HG03066 (cell line): Measurements from ENCODE around the gene EIF4E2.
"Not testable (repeated sequence)": the region's sequence is repeated elsewhere in the genome, so short reads cannot be mapped to it uniquely, and the experiment has no call there.

Experiments
- ATAC-seq: cut with Tn5 transposase; IDR thresholded peaks from one replicate; pipeline ENCODE4 v1.9.1; 2021; ENCODE audit warnings: low read depth; ENCODE audit not compliant: unreplicated experiment

The EIF4E2 gene

DNA sequence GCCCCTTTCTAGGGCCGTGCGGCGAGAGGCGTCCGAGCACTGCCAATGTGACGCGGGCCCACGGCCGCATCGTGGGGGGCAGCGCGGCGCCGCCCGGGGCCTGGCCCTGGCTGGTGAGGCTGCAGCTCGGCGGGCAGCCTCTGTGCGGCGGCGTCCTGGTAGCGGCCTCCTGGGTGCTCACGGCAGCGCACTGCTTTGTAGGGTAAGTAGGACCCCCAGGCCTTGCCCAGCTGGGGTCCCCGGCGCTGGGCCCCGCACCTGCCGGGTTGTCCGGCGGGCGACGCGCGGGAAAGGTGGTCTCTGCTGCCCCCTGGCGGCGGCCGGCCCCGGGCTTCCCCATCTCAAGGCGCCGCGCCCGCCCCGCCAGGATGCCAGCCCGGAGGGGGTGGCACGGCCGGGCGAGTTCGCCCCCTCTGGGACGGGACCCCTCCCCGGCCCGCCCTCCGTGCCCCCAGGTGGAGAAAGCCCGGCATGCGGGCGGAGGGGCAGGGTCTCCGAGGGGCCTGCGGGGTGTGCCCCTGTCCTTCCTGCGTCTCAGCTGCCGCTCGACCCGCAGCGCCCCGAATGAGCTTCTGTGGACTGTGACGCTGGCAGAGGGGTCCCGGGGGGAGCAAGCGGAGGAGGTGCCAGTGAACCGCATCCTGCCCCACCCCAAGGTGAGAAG is 28.4 kb upstream of the EIF4E2 start:
- ATAC-seq, result no peak

DNA sequence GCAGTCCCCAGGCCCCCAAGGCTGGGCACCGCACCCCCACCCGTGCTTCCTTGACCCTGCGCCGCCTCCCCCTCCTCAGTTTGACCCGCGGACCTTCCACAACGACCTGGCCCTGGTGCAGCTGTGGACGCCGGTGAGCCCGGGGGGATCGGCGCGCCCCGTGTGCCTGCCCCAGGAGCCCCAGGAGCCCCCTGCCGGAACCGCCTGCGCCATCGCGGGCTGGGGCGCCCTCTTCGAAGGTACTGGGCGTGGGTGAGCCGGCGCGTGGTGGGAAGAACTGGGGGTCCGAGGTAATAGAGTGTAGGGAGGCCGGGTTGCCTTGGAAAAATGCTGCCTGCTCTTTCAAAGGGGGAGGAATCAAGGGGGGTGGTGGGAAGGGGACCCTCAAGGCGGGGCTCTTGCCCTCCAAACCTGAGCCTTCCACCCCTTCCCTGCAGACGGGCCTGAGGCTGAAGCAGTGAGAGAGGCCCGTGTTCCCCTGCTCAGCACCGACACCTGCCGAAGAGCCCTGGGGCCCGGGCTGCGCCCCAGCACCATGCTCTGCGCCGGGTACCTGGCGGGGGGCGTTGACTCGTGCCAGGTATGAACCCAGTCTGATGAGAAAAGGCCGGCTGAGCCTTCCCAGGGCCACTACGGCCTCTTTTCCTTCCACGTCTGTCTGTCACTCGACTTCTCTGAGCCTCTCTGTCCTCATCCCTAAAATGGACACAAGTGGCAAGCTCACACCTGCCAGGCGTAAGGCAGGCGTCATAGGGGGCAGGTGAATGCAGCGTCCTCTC is 27.7 kb upstream of the EIF4E2 start:
- no peak for ATAC-seq

DNA sequence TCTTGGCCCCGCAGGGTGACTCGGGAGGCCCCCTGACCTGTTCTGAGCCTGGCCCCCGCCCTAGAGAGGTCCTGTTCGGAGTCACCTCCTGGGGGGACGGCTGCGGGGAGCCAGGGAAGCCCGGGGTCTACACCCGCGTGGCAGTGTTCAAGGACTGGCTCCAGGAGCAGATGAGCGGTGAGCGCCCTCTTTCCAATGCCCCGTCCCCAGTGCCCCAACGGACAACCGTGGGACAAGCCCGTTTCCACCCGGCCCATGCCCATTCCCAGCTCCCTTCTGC is 27.1 kb upstream of the EIF4E2 start:
- no peak for ATAC-seq

GRCh38 chr2:232523682-232524597 is 26.5 kb upstream of the EIF4E2 start:
- ATAC-seq, result no peak

DNA sequence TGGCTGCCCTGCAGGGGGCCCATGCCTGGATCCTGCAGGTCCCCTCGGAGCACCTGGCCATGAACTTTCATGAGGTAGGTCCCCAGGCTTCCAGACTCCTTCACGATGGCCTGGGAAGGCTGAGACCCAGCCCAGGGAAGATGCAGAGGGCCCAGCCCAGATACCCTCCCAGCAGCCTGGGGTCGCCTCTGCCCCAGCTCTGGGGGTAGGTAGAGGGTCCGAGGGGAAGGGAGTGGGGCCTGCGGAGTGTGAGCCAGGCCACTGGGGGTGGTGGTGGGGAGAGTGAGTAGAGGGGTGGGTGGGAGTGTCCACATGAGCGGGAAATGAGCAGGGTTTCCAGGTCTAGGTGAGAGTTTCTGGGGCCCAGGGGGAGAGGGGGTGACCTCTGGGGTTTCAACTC is 25.7 kb upstream of the EIF4E2 start:
- ATAC-seq, result no peak

- no peak for ATAC-seq
Observed at GRCh38 chr2:232525199-232525598, 25.3 kb upstream of the EIF4E2 start.

DNA sequence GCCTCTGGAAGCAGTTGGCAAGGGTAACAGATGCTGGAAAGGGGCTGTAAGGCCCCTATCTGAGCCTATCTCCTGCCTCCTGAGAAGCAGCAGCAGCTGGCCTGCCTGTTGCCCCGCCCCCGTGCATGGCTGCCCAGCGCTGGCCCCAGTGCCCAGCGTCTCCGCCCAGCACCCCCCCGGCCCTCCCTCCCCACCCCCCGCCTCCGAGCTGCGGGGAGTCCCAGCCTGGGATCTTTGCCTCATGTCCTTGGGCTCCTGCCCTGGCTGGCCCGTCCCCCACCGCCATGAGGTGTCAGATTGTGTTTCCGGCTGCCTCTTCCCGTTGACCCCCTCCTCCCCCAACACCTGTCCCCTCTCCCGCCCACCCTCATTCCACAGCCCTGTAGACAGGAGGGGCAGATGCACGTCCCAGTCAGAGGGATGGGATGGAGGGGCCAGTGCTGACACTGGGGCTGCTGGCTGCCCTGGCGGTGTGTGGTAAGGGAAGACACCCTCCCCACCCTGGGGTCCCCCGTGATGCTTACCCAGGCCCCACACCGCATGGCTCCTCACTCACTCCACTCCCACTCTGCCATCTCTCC is 24.6 kb upstream of the EIF4E2 start, which contains the start of gene CHRND:
TSS of gene CHRND (plus strand) at position 370 of the 581 bp plus-strand sequence. CDS start at position 426, 56 bp downstream.
- ATAC-seq, result no peak

DNA sequence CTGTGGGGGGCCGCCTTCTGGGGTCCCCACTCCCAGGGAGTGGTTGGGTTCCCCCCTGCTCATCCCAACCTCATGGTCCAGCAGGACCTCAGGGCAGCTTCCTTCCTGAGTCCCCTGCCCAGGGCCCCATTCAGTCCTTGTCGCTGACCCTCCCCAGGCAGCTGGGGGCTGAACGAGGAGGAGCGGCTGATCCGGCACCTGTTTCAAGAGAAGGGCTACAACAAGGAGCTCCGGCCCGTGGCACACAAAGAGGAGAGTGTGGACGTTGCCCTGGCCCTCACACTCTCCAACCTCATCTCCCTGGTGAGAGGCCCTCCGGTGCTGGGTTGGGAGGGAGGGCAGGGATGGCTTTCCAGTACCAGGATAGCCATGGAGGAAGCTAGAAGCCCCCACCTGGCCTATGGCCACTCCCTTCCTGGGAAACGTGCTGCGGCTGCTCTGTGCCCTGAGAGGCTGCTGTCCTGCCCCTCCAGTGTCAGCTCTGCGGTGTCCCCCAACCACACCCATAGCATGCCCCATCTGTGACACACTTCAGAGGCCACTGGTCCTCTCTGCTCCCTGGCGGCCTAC is 24.0 kb upstream of the EIF4E2 start:
- ATAC-seq, result no peak

- no peak for ATAC-seq
Observed at GRCh38 chr2:232527905-232528470, 22.5 kb upstream of the EIF4E2 start.

DNA sequence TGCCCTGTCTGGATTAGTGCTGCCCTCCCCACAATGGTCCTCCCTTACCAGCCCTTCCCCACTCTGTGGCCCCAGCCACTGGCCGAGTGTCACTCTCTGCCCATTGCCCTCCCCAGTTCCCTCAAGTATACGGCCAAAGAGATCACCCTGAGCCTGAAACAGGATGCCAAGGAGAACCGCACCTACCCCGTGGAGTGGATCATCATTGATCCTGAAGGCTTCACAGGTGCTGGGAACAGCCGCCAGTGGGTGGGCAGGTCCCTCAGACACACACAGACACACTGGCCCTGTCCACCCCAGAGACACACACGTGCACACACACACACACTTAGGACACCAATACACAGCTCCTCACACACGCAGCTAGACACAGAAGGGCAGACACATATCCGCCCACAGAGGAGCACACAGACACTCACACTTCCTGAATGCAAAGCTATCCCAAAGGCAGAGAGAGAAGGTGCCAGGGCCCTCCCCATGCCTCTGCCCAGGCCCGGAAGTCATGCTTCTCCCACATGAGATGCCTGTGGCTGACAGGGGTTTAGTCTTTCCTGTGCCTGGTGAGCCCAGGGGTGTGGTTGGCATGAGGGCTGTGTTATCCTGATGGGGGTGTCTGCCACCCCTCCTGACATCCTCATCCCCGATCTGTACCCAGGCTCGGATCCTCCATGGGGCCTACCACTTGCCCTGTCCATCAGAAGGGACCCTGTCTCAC is 21.6 kb upstream of the EIF4E2 start:
- ATAC-seq, result no peak

GRCh38 chr2:232529806-232530547 is 20.5 kb upstream of the EIF4E2 start:
- ATAC-seq, result no peak

DNA sequence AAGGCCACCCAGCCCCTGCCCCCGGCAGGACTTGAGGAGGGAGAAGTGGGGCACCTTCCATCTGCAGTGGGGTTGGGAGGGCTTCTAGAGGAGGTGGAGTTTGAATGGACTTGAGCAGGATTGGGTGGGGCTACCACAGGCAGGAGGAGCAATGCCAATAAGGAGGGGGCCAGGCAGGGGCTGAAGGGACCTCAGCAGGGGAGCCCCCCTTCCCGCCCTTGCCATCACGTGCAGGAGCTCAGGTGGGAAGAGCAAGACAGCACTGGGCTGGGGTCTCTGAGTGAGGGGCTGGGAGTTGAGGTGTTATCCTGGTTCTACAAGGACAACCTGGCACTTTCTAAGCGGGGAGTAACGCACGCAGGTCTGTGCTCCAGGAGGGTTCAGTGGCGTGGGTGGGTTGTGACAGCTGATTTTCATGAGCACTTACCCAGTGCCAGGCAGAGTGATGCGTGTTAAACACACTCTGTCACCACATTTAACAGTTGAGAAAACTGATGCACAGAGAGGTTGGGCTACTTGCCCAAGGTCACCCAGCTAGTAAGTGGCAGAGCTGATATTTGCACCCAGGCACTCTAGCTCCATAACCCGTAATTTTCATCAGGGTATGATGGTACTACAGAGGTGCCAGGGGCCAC is 19.7 kb upstream of the EIF4E2 start:
- ATAC-seq, result no peak

- ATAC-seq, result no peak
Observed at GRCh38 chr2:232532419-232532818, 18.1 kb upstream of the EIF4E2 start.

GRCh38 chr2:232532821-232533220 is 17.7 kb upstream of the EIF4E2 start:
- ATAC-seq, result not testable (repeated sequence)

GRCh38 chr2:232533944-232534710 is 16.4 kb upstream of the EIF4E2 start:
- no peak for ATAC-seq

DNA sequence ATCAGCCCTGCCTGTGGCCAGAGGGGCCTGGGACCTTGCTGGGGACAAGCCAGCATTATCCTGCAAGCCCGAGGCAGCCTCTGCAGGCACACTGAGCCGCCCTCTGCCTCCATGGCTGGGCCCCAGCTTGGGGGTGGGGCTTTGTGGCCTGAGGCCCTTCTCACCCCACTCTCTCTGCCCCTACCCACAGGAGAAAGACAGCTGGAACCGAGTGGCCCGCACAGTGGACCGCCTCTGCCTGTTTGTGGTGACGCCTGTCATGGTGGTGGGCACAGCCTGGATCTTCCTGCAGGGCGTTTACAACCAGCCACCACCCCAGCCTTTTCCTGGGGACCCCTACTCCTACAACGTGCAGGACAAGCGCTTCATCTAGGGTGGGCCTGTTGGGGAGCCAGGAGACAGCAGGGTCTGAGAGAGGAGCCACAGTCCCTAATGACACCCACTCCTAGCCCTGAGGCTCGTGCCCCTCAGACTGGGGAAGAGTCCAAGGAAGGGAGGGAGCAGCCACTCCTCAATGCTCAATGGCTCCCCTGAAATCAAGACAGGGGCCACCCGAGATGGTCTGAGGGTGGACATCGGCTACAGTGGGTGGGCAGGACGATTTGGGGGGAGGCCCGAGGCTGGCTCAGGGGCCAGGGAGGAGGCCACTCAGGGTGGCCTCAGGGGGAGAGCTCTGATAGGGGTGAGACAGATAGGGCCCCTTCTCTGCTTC is 15.4 kb upstream of the EIF4E2 start:
- ATAC-seq, result no peak
